Bone marrow (tissue), 2 donors: ENCODE measurements around the gene MIX23.

Experiments
- DNase-seq, 2 donors: peaks; one replicate each; lab custom pipeline; 2025; lab: John Stamatoyannopoulos, UW

The MIX23 gene

GRCh38 chr3:122351612-122352011 lies 31.4 kb downstream of the MIX23 start:
- no peak for DNase-seq

DNA sequence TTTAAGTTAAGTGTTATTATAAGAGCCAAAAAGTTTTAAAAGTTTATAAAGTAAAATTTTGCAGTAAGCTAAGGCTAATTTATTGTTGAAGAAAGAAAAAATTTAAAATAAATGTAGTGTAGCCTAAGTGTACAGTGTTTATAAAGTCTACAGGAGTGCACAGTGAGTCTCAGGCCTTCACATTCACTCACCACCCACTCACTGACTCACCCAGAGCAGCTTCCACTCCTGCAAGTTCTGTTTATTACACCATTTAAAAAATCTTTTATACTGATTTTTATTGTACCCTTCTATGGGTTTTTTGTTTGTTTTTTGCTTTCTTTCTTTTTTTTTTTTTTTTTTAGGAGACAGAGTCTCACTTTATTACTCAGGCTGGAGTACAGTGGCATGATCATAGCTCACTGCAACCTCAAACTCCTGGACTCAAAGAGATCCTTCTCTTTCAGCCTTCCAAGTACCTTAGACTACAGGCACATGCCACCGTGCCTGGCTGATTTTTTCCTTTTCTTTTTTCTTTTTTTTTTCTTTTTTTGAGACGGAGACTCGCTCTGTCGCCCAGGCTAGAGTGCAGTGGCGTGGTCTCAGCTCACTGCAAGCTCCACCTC lies 32.1 kb downstream of the MIX23 start:
- DNase-seq, result no peak

DNA sequence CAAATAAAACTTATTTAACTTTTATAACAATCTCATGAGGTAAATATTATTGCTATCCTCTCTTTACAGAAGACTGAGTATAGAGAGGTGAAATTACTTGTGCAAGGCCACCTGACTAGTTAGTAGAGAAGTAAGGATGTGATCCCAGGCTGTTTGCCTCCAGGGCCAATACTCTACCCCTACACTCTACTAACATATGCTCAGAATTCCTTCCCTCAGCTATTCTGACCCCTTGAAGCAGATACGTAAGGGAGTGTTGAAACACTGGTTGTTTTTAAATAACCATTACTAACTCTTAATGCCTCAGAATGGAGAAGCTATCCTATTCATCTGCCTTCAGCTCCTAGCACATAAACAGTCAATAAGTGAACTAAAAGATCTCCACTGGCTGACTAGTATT lies 33.9 kb downstream of the MIX23 start:
- DNase-seq, result no peak

DNA sequence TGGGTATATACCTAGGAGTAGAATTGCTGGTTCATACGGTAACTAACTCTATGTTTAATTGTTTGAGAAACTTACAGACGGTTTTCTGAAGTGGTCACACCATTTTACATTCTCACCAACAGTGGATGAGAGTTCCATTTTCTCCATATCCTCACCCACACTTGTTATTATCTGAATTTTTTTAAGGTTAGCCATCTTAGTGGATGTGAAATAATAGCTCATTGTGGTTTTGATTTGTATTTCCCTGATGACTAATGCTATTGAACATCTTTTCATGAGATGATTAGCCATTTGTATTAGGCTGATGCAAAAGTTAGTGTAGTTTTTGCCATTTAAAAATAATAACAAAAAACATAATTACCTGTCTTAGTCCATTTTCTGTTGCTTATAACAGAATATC lies 39.4 kb downstream of the MIX23 start:
- no peak for DNase-seq

DNA sequence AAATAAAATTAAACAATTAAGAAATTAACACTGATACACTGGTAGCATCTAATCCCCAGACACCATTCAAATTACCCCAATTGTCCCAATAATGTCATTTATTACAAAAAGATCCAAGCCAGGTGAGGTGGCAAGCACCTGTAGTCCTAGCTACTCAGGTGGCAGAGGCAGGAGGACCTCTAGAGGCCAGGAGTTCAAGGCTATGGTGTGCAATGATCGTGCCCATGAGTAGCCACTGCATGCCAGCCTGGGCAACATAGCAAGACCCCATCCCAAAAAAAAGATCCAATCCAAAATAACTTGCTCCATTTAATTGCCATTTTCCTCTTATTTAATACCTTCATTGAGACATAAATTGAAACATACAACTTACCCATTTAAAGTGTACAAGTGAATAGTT lies 40.2 kb downstream of the MIX23 start:
- no peak for DNase-seq

DNA sequence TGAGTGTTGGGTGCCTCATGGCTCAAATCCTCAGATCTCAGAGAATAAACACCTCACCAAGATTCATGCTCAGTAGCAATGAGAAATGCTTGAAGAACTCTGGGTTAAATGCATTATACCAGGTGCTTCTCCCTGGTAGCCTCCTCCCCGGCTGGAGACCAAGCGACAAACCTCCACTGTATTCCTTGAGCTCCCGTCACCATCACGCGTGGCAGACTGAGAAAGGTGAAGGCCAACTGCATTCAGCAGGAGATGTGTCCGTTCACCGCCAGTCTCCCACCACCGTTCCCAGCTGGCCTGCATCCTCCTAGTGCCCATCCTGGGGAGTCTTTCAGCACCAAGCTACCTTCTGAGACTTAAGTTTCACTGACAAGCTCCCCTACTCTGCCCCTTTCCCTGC lies 50.5 kb downstream of the MIX23 start:
- DNase-seq, result no peak

DNA sequence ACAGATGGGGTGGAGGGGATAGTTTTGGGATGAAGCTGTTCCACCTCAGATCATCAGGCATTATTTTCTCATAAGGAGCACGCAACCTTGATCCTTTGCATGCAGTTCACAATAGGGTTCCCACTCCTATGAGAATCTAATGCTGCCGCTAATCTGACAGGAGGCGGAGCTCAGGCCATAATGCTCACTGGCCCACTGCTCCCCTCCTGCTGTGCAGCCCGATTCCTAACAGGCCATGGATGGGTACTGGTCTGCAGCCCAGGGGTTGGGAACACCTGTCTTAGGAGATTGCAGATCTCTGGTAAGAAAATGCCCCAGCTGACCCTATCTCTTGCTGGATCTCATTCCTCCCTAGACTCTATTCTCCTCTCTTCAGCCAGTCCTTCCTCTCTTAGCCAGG lies 51.1 kb downstream of the MIX23 start:
- DNase-seq, result no peak

DNA sequence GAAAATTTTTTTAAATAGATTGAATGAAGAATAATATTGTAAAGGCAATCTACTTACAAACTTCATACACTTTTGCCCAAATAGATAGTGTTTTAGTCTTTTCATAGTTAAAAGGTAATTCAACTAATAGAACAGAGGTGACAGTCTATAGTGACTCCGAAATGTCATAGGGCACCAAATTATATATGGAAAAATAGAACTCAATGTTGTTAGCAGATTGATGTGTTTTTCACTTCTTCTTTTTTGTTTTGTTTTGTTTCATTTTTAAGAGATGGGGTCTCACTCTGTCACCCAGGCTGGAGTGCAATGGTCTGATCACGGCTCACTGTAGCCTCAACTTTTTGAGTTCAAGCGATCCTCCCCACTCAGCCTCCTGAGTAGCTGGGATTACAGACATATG lies 57.3 kb downstream of the MIX23 start:
- DNase-seq, result no peak

DNA sequence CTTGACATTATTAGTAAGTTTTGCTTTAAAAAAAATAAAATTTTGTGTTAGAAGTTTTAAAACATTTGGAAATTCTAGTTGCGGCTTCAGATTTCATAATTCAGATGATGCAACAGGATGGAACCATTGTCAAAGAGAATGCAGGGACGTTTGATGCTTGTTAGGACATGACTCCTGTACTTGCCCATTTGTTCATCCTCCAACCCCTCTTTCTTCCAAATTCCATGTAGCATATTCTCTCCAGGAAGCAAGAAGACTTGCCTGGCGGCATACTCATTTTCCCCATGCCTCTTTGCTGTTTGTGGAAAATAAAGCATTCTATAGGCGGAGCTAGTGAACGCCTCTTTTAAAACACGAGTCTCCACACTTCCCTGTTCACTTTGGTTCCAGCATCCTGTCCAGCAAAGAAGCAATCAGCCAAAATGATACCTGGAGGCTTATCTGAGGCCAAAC lies 58.1 kb downstream of the MIX23 start, which contains the start of gene CSTA:
Gene CSTA, plus strand, starts transcription at position 378 of the 453 bp plus-strand sequence. Its CDS starts 45 bp downstream, at position 423.
- no peak for DNase-seq

DNA sequence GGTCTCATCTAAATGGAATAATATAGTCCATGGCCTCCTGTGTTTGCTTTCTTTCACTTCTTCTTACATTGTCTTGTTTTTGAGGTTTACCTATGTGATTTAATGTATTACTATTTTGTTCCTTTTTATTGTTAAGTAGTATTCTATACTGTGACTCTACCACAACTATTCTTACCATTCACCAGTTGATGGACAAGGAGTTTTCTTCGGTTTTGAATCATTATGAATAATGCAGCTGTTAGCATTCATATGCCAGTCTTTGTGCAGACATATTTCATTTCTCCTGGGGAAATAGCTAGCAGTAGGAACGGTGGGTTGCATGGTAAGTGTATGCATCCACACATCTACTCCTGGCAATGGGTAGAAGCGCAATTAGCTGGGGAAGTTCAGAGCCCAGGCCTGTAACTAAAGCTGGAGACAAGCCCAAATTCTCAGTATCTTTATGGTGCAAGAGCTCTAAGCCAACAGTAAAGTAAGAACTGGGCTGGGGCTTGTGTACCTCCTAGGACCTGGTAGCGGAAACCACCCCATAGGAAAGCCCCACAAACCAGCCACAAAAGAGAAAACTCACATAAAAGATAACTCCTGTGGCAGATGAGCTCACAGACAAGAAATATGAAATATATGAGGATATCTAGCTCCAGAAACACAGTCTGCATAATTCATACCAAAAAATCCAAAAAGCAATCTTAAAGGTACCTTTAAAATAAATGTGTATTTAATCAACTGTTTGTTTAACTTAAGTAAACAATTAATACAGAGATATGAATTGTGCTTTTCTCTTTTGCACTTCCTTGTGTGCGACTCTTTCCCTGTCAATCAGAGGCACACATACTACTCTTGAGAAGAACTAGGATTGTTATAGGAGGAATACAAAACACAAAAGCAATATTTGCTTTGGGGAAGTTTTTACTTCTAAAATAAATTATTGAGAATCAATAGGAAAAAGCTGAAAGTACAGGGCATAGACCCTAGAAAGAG lies 60.6 kb downstream of the MIX23 start:
- DNase-seq, result no peak

GRCh38 chr3:122318620-122319019 lies 64.4 kb downstream of the MIX23 start:
- DNase-seq, result no peak

DNA sequence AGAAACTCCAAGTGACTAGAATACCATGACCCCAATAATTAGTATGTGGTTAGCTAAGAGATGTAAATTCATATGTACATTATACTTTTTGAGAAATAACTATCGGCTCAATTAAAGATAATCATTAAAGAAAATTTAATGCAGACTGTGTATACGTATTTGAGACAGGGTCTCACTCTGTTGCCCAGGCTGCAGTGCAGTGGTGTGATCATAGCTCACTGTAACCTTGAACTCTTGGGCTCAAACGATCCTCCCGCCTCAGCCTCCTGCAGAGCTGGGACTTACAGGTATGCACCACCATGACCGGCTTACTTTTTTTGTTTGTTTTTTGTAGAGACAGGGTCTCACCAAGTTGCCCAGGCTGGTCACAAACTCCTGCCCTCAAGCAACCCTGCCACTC lies 66.7 kb downstream of the MIX23 start:
- DNase-seq, result no peak

DNA sequence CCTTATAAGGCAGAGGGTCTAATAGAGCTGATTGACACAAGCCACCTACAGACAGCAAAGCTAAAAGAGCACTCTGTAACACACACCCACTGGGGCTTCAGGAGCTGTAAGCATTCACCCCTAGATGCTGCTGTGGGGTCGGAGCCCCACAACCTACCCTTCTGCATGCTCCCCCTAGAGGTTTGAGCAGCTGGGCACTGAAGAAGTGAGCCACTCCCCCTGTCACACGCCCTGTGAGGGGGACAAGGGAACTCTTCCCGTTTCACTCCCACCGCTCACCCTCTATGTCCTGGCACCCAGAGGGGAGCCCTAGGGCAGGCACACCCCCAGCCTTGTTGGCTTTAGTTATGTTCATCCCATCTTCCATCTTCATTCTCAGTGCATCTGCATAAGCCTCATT lies 67.4 kb downstream of the MIX23 start:
- DNase-seq, result no peak

DNA sequence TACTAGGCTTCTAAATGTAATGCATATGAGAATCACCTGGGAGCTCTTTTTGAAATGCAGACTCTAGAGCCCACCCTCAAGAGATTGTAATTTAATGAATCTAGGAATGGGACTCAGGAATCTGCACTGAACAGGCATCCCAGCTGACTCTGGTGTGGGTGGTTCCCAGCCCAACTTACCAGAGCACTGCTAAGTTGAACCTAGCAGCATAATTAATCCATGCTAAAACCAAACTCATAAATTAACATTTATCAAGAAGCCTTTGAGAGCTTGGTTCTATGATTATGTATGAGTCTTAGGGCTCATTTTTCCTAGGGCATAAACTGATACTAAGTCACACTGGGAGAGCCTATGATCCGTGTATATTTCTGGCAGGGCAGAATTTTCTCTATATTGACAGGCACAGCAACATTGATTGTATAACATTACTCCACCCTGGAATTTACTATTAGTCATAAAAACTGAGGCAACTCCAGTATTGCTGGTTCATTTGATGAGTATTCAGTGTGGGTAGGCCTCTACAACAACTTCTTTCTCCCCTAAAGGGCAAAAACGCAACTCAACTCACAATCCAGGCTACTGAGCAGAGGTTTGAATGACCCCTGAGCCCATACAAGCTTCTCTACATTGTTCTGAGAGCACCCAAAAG lies 68.7 kb downstream of the MIX23 start:
- DNase-seq, result no peak

DNA sequence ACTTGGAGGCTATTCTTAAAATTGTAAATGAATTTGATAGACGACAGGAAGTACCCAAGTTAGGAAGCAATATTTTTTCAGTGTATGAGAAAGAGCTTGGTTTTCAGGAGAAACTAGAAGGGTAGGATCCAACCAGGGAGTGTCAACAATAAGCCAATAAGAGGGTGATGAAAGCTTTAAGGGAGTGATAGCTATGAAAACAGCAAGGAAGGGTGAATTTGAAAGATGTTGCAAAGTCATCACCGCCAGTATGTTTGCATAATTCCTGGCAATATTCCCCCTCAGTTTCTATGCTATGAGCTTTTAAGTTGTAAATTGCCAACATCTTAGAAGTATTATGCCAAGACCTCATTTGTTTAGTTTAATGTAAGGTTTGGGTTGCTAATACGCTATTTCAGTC lies 69.8 kb downstream of the MIX23 start:
- no peak for DNase-seq

GRCh38 chr3:122312826-122313225 lies 70.2 kb downstream of the MIX23 start:
- peak in 1 of 2 donors; percentile 4 for DNase-seq

DNA sequence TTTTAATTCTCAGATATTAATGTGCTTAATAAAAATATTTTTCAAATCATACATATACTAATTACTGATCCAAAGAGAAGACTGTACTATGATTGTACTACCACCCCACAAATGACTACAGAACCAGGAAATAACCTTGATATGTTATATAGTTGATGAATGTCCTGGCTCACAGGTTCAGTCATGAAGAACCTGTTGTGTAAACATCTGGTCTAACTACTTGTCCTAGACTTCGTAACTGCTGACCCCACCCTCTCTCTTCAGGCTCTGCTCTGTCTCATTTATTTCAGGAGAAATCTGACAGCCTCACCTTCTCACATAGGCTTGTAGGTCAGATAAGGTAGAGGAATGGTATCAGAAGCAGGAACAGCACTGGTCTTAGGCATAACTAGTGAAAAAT lies 72.7 kb downstream of the MIX23 start:
- no peak for DNase-seq
